ENCODE data around the gene KRT40. TPM values are rescaled to one million over a fixed set of nuclear protein-coding genes. Genes with fewer than 3 reads are reported as not detected.

Gene KRT40
- total RNA-seq, 1 experiment from 2014 or later: not detected

- ChIA-PET CTCF (interaction anchor here (0.6 kb wide), 1 partner anchor 20 kb away, joined by 3 read pairs; no protein-coding TSS in a partner anchor), POLR2A (no interaction called here)
- no peak overlapping the region for H3K4me3 ChIP-seq (ENCODE audit: low read depth in 2 of 2, low read length in 2 of 2)
- ATAC-seq (no peak), DNase-seq (ENCODE audit: low read depth, low spot score) (no peak)
- BruUV-seq (replicated peaks): no TSS peak
- intact Hi-C loops (cut with micrococcal nuclease; ENCODE audit: unreplicated experiment) (no loop called here), in situ Hi-C loops (cut with HindIII; ENCODE audit: low pct_unique_long_range_greater_than_20kb, low sequenced_read_pairs) (no loop called here)
- H3K9me3 ChIP-seq (ENCODE audit: control insufficient read depth, insufficient read depth, low read depth, low read length): no peaks in the 10 kb centered on the region
- H3K27ac ChIP-seq (ENCODE audit: low read length): no peak overlapping the region
- TF ChIP-seq CTCF (IDR thresholded peaks at IDR 0.05) (no peak), POLR2AphosphoS5 (IDR thresholded peaks at IDR 0.05; ENCODE audit: low read depth, low read length) (no peak), TCF7L2 (IDR thresholded peaks at IDR 0.05; ENCODE audit: low read depth, low read length) (no peak), REST (IDR thresholded peaks at IDR 0.05; ENCODE audit: insufficient read depth in 1 of 2, low read depth in 2 of 2, low read length in 1 of 2) (no peak), SIN3A (IDR thresholded peaks at IDR 0.05; ENCODE audit: borderline replicate concordance, insufficient read depth, low read depth, low read length) (no peak)
- no peaks in the 10 kb centered on the region for H3K4me1 ChIP-seq (ENCODE audit: control insufficient read depth, insufficient read depth, low read length)
- no peaks in the 10 kb centered on the region for H3K27me3 ChIP-seq (ENCODE audit: control insufficient read depth, insufficient read depth, low read length)
- H3K36me3 ChIP-seq (ENCODE audit: control insufficient read depth, insufficient read depth, low read length): no peaks in the 10 kb centered on the region
These were observed 22.5 kb downstream of the KRT40 start for GRCh38 chr17:40961591-40961990.

- H3K36me3 ChIP-seq (ENCODE audit: control insufficient read depth, insufficient read depth, low read length): no peaks in the 10 kb centered on the region
- BruUV-seq (replicated peaks): no TSS peak
- no peak overlapping the region for H3K4me3 ChIP-seq (ENCODE audit: low read depth in 2 of 2, low read length in 2 of 2)
- H3K4me1 ChIP-seq (ENCODE audit: control insufficient read depth, insufficient read depth, low read length): no peaks in the 10 kb centered on the region
- intact Hi-C loops (cut with micrococcal nuclease; ENCODE audit: unreplicated experiment): no loop called here
- ATAC-seq (no peak), DNase-seq (ENCODE audit: low read depth, low spot score) (no peak)
- H3K9me3 ChIP-seq (ENCODE audit: control insufficient read depth, insufficient read depth, low read depth, low read length): no peaks in the 10 kb centered on the region
- CTCF ChIA-PET: interaction anchor here (0.7 kb wide), 2 partner anchors 10 to 204 kb away, joined by 4 to 7 read pairs; no protein-coding TSS in a partner anchor
- in situ Hi-C loops (cut with HindIII; ENCODE audit: low pct_unique_long_range_greater_than_20kb, low sequenced_read_pairs): no loop called here
- POLR2A ChIA-PET: no interaction called here
- no peak for TF ChIP-seq REST (IDR thresholded peaks at IDR 0.05; ENCODE audit: insufficient read depth in 1 of 2, low read depth in 2 of 2, low read length in 1 of 2)
- H3K27me3 ChIP-seq (ENCODE audit: control insufficient read depth, insufficient read depth, low read length): no peaks in the 10 kb centered on the region; the same call in 1 of the 2 replicates
- no peak overlapping the region for H3K27ac ChIP-seq (ENCODE audit: low read length)
These were observed 24.0 kb downstream of the KRT40 start for GRCh38 chr17:40960144-40960543.
